Activated T-cell treated with anti-CD3 and anti-CD28 coated beads for 1 hour (primary cell): ENCODE measurements around the gene TMEM250.

ENCODE experiments used
- DNase-seq: peaks from one replicate; pipeline ENCODE4 v3.0.0-alpha.2; 2020; ENCODE audit warnings: low read depth

Gene TMEM250

GRCh38 chr9:136082496-136083361 lies 35.9 kb downstream of the TMEM250 start:
- DNase-seq, result no peak

- DNase-seq, result no peak
Measured at GRCh38 chr9:136081826-136082495, 36.7 kb downstream of the TMEM250 start.

DNA sequence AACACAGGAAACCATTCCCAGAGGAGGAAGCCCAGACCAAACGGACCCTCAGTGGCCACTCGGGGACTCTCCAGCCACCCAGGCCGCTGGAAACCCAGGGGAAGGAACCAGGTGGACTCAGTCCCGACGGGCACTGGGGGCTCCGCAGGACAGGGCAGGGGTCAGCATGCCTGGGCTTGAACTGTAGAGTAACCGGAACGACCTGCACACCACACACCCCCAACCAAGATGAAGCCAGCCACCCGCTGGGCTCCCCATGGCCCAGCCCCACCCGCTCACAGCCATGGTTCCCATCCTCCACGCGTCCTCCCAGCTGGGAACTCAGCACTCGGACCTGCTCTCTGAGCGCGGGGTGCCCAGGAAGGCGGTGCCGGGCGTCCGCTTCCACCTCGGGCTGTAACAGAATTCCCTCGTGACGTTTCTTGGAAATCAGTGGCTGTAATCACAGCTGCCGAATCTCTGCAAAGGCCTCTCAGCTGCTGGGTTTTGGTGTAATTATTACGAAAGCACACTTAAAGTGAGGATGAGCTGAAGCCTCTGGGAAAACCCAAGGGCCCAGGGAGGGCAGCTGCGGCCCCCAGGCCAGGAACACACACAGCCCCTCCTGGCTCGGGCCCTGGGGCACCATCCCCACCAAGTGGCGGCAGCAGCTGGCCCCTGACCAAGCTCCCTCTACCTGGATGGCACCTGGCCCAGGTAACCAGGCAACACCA lies 37.4 kb downstream of the TMEM250 start:
- DNase-seq, result no peak

GRCh38 chr9:136080716-136081112 lies 38.0 kb downstream of the TMEM250 start:
- DNase-seq, result no peak

- no peak for DNase-seq
Measured at GRCh38 chr9:136079916-136080246, 38.8 kb downstream of the TMEM250 start.

DNA sequence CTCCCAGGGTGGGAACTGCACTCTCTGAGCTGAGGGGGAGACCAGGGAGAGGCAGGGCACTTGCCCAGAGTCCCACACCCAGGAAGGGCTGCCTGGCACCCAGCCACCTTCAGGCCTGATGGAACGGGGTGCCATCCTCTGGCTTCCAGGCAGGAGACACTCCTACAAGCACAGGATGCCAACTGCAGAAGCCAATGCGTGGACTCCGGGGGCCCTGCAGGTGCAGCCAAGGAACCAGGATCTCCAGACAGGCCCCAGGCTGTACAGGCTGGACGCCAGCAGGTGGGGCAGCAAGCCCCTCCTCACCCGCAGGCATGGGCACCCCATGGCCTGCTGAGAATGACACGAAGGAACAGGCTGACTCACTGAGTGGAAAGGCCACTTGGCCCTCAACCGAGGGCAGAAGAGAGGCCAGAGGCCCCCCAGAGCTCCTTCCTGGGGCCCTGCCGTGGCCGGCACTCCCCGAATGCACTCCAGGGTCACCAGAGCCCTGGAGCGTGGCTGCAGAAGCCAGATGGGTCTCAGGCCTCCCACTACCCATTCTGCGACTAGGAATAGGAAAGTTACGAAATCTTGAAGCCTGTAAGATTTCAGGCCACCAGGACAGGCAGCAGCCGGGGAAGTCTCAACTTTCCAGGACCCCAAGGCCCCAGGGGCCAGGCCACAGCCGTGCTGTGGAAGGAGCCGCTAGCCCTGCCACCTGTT lies 39.3 kb downstream of the TMEM250 start:
- no peak for DNase-seq

- no peak for DNase-seq
Measured at GRCh38 chr9:136078498-136079011, 40.1 kb downstream of the TMEM250 start.

DNA sequence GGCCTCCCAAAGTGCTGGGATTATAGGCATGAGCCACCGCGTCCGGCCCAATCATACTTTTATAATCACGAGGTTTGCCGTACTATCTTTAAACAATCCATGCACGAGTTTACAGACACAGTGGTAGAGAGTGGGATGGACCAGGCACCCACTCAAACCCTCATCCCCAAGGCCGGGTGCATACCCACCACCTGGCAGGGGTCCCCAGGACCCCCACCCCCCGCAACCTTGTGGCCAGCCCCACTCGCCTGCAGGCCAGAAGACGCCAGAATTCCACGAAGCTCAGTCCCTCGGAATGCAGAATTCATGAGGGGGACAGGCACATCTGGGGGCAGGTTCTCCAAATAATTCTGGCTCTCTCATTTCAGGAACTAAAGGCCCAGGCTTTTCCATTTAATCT lies 40.7 kb downstream of the TMEM250 start:
- DNase-seq, result no peak

- DNase-seq, result no peak
Measured at GRCh38 chr9:136077491-136077890, 41.2 kb downstream of the TMEM250 start.

- no peak for DNase-seq
Measured at GRCh38 chr9:136075881-136076678, 42.6 kb downstream of the TMEM250 start.

GRCh38 chr9:136075134-136075841 lies 43.4 kb downstream of the TMEM250 start:
- no peak for DNase-seq

DNA sequence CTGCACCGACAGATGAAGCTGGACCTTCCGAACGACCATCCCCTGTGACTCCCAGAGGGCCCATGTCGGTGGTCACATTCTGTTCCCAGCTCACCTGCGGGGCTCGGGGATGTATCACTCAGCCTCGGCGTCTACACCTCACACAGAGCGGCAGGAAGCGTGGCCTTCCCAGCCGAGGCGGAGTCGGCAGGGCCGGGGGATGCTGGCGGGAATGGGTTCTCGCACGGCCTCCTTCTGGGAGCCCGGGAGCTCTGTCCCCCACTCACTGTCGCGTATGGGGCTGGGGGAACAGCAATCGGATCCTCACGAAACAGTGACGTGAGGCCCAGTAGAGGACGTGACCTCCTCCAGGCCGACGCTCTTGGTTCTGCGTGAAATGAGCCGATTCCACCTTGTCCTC lies 44.0 kb downstream of the TMEM250 start:
- no peak for DNase-seq
